ENCODE results near the gene RNF214.
"Not testable (repeated sequence)": the region's sequence is repeated elsewhere in the genome, so short reads cannot be mapped to it uniquely, and the experiment has no call there.

Gene RNF214

GRCh38 chr11:117201658-117202305 lies 30.7 kb upstream of the RNF214 start:
- no peak for DNase-seq
- no peak for TF ChIP-seq GATA1 (IDR thresholded peaks at IDR 0.05; ENCODE audit: low read depth, low read length)
- no peak for TF ChIP-seq POLR2A (IDR thresholded peaks at IDR 0.05; ENCODE audit: low read length)

DNA sequence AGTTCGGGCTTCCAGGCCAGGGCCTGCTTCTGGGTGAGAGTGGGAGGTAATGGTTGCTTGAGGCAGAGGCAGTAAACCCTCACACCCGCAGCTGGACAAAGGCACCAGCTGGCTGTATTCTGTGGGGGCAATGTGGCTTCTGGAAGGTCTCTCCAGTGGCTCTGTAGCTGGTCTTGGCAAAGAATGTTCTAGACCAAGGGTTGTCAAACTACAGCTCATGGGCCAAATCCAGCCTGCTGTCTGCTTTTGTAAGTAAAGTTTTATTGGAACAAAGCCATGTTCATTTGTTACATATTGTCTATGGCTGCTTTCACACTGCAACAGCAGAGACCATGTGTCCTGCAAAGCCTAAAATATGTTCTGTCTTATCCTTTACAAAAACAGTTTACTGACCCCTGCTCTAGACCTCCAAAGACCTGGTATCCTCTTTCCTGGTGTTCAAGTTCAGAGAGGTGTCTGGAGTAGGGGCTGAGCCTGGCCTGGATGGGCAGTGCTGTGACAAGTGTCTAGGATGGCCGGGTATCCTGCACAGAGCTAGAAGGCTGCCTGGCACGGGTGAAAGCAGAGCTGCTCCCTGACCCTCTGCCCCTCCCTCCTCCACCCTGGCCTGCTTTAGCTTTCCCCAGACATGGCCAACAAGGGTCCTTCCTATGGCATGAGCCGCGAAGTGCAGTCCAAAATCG lies 29.9 kb upstream of the RNF214 start:
- DNase-seq: no peak
- no peak for TF ChIP-seq GATA1 (IDR thresholded peaks at IDR 0.05; ENCODE audit: low read depth, low read length)
- TF ChIP-seq POLR2A (IDR thresholded peaks at IDR 0.05; ENCODE audit: low read length): no peak

GRCh38 chr11:117203069-117203407 lies 29.4 kb upstream of the RNF214 start:
- DNase-seq: no peak
- TF ChIP-seq GATA1 (IDR thresholded peaks at IDR 0.05; ENCODE audit: low read depth, low read length) (no peak), POLR2A (IDR thresholded peaks at IDR 0.05; ENCODE audit: low read length) (no peak)

DNA sequence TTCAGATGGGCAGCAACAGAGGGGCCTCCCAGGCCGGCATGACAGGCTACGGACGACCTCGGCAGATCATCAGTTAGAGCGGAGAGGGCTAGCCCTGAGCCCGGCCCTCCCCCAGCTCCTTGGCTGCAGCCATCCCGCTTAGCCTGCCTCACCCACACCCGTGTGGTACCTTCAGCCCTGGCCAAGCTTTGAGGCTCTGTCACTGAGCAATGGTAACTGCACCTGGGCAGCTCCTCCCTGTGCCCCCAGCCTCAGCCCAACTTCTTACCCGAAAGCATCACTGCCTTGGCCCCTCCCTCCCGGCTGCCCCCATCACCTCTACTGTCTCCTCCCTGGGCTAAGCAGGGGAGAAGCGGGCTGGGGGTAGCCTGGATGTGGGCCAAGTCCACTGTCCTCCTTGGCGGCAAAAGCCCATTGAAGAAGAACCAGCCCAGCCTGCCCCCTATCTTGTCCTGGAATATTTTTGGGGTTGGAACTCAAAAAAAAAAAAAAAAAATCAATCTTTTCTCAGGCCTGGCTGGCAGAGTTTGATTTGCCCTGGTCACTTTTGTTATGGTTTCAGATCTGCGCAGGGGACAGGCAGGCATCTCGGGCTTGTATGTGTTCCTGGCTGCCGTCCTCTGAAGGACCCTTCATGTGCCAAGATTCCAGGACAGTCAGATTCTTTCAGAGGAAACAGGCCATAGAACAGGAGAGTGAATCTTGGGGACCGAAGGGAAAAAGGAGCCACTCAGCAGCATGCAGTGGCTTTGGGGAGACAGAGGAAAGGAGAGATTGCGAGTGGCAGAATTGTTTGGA lies 28.0 kb upstream of the RNF214 start:
- no peak for TF ChIP-seq GATA1 (IDR thresholded peaks at IDR 0.05; ENCODE audit: low read depth, low read length)
- no peak for TF ChIP-seq POLR2A (IDR thresholded peaks at IDR 0.05; ENCODE audit: low read length)
- no peak for DNase-seq

GRCh38 chr11:117205211-117205818 lies 27.2 kb upstream of the RNF214 start:
- TF ChIP-seq POLR2A (IDR thresholded peaks at IDR 0.05; ENCODE audit: low read length) (no peak), GATA1 (IDR thresholded peaks at IDR 0.05; ENCODE audit: low read depth, low read length) (no peak)

GRCh38 chr11:117206111-117206510 lies 26.4 kb upstream of the RNF214 start:
- not testable (repeated sequence) for DNase-seq

More at GRCh38 chr11:117205211-117205818, 27.2 kb upstream of the RNF214 start:
- DNase-seq: no peak

- DNase-seq: not testable (repeated sequence)
These were observed 25.6 kb upstream of the RNF214 start for GRCh38 chr11:117206859-117207258.

DNA sequence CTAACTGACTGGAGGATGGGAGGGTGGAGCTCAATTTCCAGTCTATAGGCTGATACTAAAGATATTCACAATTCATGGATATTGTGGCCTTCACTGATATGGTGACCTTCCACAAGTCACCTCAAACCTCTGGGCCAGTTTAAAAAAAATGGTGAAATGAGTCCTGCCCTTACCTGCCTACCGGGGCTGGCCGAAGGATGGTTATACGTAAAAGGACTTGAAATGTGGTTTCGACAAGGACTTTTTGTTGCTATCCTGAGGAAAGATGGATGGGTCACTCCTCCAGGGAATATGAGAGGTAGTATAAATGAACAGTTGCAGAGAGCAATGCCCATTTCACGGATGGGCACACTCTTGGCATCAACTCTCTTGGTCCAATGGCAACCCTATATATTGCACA lies 25.0 kb upstream of the RNF214 start:
- DNase-seq: not testable (repeated sequence)

DNA sequence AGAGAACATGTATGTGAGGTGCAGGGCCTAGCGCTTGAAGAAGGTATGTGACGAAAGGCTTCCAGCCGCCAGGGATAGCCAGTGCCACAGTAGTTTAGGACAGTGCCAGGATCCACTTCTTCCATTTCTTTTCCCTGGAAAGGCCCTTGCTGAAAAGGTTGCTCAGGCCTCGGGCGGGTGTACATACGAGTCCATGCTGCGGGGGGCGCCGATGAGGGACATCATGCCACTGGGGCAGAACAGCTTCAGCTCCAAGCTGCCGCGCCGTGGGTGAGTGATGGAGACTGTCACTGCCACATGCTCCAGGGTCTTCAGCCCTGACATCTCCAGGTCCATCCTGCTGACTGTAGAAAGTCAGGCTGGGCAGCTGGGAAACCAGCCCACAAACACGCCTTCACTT lies 23.8 kb upstream of the RNF214 start:
- DNase-seq: peak; percentile 23

- peak; percentile 23 to 43 for DNase-seq
These were observed 22.9 kb upstream of the RNF214 start for GRCh38 chr11:117209351-117210125.

DNA sequence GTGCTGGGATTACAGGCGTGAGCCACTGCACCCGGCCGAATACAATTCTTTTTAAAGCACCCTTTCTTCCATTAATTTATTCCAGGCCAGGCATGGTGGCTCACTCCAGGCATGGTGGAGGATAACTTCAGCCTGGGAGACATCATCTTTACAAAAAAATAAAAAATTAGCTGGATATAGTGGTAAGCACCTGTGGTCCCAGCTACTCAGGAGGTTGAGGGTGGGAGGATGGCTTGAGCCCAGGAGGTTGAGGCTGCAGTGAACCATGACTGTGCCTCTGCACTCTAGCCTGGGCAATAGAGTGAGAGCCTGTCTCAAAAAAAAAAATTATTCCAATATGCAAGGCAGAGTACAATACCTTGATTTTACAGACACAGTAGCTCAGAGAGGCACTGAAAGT lies 21.9 kb upstream of the RNF214 start:
- DNase-seq: no peak
- TF ChIP-seq POLR2A (IDR thresholded peaks at IDR 0.05; ENCODE audit: low read length) (no peak), GATA1 (IDR thresholded peaks at IDR 0.05; ENCODE audit: low read depth, low read length) (no peak)

GRCh38 chr11:117212697-117213355 lies 19.6 kb upstream of the RNF214 start:
- DNase-seq: no peak
- TF ChIP-seq POLR2A (IDR thresholded peaks at IDR 0.05; ENCODE audit: low read length): no peak
- no peak for TF ChIP-seq GATA1 (IDR thresholded peaks at IDR 0.05; ENCODE audit: low read depth, low read length)

DNA sequence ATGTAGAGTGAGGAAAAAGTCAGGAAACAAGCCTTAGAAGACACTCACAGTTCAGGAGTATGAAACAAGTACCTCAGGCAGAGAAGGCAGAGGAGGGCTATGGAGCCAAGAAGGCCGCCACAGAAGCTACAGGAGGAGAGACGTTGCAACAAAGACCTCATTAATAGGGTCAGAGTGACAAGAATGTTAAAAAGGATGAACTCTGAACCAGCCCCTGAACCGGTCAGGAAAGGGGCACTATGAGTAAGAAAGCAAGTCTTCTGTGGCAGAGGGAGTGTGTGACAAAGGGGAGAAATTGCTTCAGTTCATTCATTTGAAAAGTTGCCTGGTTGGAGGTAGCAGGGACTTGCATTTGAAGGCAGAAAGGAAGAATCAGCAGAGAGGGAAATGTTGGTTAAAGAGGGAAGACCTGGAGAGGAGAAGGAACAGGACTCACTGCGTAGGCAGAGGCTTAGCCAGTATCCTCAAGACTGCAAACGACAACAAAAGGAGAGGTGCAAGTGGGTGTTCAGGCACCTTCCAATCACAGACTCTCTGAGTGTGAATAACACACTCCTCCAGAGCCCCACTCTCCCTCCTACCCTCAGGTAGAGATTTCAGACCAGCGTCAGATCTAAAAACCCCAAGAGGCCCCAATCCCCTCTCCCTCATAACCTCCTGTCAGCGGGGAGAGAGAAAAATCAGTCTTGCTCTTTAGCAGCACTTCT lies 17.9 kb upstream of the RNF214 start:
- no peak for TF ChIP-seq POLR2A (IDR thresholded peaks at IDR 0.05; ENCODE audit: low read length)
- TF ChIP-seq GATA1 (IDR thresholded peaks at IDR 0.05; ENCODE audit: low read depth, low read length): no peak
- no peak for DNase-seq
